OCI-LY1 (cell line): ENCODE measurements around the gene IFI27.
A peak's percentile ranks its signal among the peaks of the same experiment; 100 is the strongest.

Experiments used
- H2AFZ ChIP-seq: fragments of 200-600 bp; sonication (generic), shearing (Covaris generic); 2 replicates; pipeline ENCODE4 v1.6.0; 2014; ENCODE audit warnings: antibody characterized with exemption, mild to moderate bottlenecking, low read length
- H3F3A ChIP-seq: fragments of 200-600 bp; sonication (generic), shearing (Covaris generic); 2 replicates; pipeline ENCODE4 v1.6.0; 2014; ENCODE audit warnings: mild to moderate bottlenecking, antibody characterized with exemption, low read length, moderate library complexity; ENCODE audit not compliant: insufficient read depth
- H3K27ac ChIP-seq: fragments of 200-600 bp; sonication (generic); 2 replicates; pipeline ENCODE4 v1.5.1; 2014; ENCODE audit warnings: low read length, mixed run types, mild to moderate bottlenecking, low read depth; ENCODE audit not compliant: poor library complexity, severe bottlenecking
- H3K27me3 ChIP-seq: fragments of 200-600 bp; sonication (generic); 2 replicates; pipeline ENCODE4 v1.6.0; 2014; ENCODE audit warnings: antibody characterized with exemption, mild to moderate bottlenecking, low read length, moderate library complexity; ENCODE audit not compliant: insufficient read depth
- H3K36me3 ChIP-seq: fragments of 200-600 bp; sonication (generic); 2 replicates; pipeline ENCODE4 v1.6.1; 2014; ENCODE audit warnings: mild to moderate bottlenecking, antibody characterized with exemption, low read length, moderate library complexity, mixed read lengths; ENCODE audit not compliant: insufficient read depth
- H3K4me1 ChIP-seq: fragments of 200-600 bp; sonication (generic); 2 replicates; pipeline ENCODE4 v1.5.1; 2014; ENCODE audit warnings: mild to moderate bottlenecking, low read length, moderate library complexity; ENCODE audit not compliant: insufficient read depth, severe bottlenecking
- H3K4me2 ChIP-seq: fragments of 200-600 bp; sonication (generic), shearing (Covaris generic); 2 replicates; pipeline ENCODE4 v1.6.1; 2014; ENCODE audit warnings: low read length
- H3K4me3 ChIP-seq: fragments of 200-600 bp; sonication (generic); 2 replicates; pipeline ENCODE4 v1.5.1; 2014; ENCODE audit warnings: low read length, low read depth, mild to moderate bottlenecking, mixed read lengths; ENCODE audit not compliant: poor library complexity, severe bottlenecking
- H3K79me2 ChIP-seq: fragments of 200-600 bp; shearing (Covaris generic); 2 replicates; pipeline ENCODE4 v1.6.1; 2016; ENCODE audit warnings: mixed run types, low read length, mixed read lengths; ENCODE audit not compliant: insufficient read depth
- H3K9ac ChIP-seq: fragments of 200-600 bp; sonication (generic), shearing (Covaris generic); 2 replicates; pipeline ENCODE4 v1.6.1; 2014; ENCODE audit warnings: mild to moderate bottlenecking, low read length, mixed read lengths
- H3K9me2 ChIP-seq: fragments of 200-600 bp; sonication (generic), shearing (Covaris generic); 2 replicates; pipeline ENCODE4 v1.6.1; 2014; ENCODE audit warnings: low read depth, mild to moderate bottlenecking, low read length, mixed read lengths
- H3K9me3 ChIP-seq: fragments of 200-600 bp; shearing (Covaris generic); 2 replicates; pipeline ENCODE4 v1.6.1; 2014; ENCODE audit warnings: low read length, mixed read lengths
- H4K20me1 ChIP-seq: fragments of 200-600 bp; sonication (generic), shearing (Covaris generic); 2 replicates; pipeline ENCODE4 v1.6.0; 2016; ENCODE audit warnings: mild to moderate bottlenecking, low read length; ENCODE audit not compliant: insufficient read depth
- EZH2 ChIP-seq: fragments of 200-600 bp; sonication (generic), shearing (Covaris generic); IDR thresholded peaks from 2 replicates; pipeline ENCODE4 v1.8.0; 2017; ENCODE audit warnings: borderline replicate concordance, mixed run types, mild to moderate bottlenecking, antibody characterized with exemption, low read length, moderate library complexity, mixed read lengths
- TF ChIP-seq, protein P1 (sequence below): fragments of 200-600 bp; sonication (generic), shearing (Covaris generic); IDR thresholded peaks from 2 replicates; pipeline ENCODE4 v1.5.1; 2017; ENCODE audit warnings: mild to moderate bottlenecking, antibody characterized with exemption, low read length, moderate library complexity, mixed read lengths

Gene IFI27

GRCh38 chr14:94143239-94143638, 32.7 kb downstream of the IFI27 start:
- Histone ChIP-seq H3K9ac (no peak overlapping the region), H3K27me3 (no peaks in the 10 kb centered on the region), H3K4me1 (peaks cover 7% of the 10 kb centered on the region), H3K4me3 (no peak overlapping the region), H3K36me3 (no peaks in the 10 kb centered on the region), H3K27ac (no peak overlapping the region), H3K79me2 (no peaks in the 10 kb centered on the region), H3K4me2 (no peak overlapping the region), H4K20me1 (no peaks in the 10 kb centered on the region), H3K9me2 (no peaks in the 10 kb centered on the region), H3K9me3 (no peaks in the 10 kb centered on the region), H3F3A (no peaks in the 10 kb centered on the region), H2AFZ (no peak overlapping the region)
- TF ChIP-seq, protein P1, sequence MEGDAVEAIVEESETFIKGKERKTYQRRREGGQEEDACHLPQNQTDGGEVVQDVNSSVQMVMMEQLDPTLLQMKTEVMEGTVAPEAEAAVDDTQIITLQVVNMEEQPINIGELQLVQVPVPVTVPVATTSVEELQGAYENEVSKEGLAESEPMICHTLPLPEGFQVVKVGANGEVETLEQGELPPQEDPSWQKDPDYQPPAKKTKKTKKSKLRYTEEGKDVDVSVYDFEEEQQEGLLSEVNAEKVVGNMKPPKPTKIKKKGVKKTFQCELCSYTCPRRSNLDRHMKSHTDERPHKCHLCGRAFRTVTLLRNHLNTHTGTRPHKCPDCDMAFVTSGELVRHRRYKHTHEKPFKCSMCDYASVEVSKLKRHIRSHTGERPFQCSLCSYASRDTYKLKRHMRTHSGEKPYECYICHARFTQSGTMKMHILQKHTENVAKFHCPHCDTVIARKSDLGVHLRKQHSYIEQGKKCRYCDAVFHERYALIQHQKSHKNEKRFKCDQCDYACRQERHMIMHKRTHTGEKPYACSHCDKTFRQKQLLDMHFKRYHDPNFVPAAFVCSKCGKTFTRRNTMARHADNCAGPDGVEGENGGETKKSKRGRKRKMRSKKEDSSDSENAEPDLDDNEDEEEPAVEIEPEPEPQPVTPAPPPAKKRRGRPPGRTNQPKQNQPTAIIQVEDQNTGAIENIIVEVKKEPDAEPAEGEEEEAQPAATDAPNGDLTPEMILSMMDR: peak; percentile 51
- TF ChIP-seq EZH2: no peak

GRCh38 chr14:94143711-94144110, 33.2 kb downstream of the IFI27 start:
- H3K4me2 ChIP-seq: no peak overlapping the region
- H3K4me3 ChIP-seq: no peak overlapping the region
- H2AFZ ChIP-seq: no peak overlapping the region
- H4K20me1 ChIP-seq: no peaks in the 10 kb centered on the region
- TF ChIP-seq EZH2: no peak
- TF ChIP-seq, protein P1: no peak
- H3K27me3 ChIP-seq: no peaks in the 10 kb centered on the region
- no peaks in the 10 kb centered on the region for H3K9me2 ChIP-seq
- H3K9ac ChIP-seq: no peak overlapping the region
- no peak overlapping the region for H3K27ac ChIP-seq
- H3F3A ChIP-seq: no peaks in the 10 kb centered on the region
- peaks cover 7% of the 10 kb centered on the region for H3K4me1 ChIP-seq
- H3K79me2 ChIP-seq: no peaks in the 10 kb centered on the region
- no peaks in the 10 kb centered on the region for H3K36me3 ChIP-seq
- no peaks in the 10 kb centered on the region for H3K9me3 ChIP-seq

DNA sequence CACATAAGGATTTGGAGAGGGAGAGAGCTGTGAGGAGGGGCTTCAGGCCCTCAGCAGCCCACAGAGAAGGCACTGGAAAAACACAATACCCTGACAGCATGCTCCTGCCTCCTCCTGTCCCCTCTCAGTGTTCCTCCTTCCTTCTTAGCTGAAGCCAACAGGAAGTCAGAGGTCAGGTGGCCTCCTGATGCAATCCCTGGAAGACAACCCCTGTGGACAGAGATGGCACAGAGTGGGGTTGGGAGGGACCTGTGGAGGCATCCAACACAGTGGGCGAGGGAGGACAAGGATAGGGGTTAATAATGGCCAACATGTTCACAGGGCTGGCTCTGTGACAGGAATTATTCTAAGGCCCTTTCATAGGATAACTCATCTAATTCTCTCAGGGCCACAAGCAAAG, 34.2 kb downstream of the IFI27 start:
- Histone ChIP-seq H3K27ac (no peak overlapping the region), H2AFZ (no peak overlapping the region)

More for the DNA sequence above, 34.2 kb downstream of the IFI27 start:
- H3K9me3 ChIP-seq: no peaks in the 10 kb centered on the region
- peaks cover 7% of the 10 kb centered on the region for H3K4me1 ChIP-seq
- H4K20me1 ChIP-seq: no peaks in the 10 kb centered on the region
- TF ChIP-seq, protein P1: no peak
- TF ChIP-seq EZH2: no peak
- H3K79me2 ChIP-seq: no peaks in the 10 kb centered on the region
- no peak overlapping the region for H3K9ac ChIP-seq
- no peak overlapping the region for H3K4me3 ChIP-seq
- H3K9me2 ChIP-seq: no peaks in the 10 kb centered on the region
- H3K27me3 ChIP-seq: no peaks in the 10 kb centered on the region
- no peak overlapping the region for H3K4me2 ChIP-seq
- no peaks in the 10 kb centered on the region for H3K36me3 ChIP-seq
- no peaks in the 10 kb centered on the region for H3F3A ChIP-seq
